RWPE2 (cell line): ENCODE measurements around the gene DFFB.

ENCODE experiments used
- ATAC-seq: fragments of 200-7000 bp; cut with Tn5 transposase; 3 replicates; pipeline ENCODE4 v1.9.1; 2021; ENCODE audit warnings: low read depth
- DNase-seq: peaks from one replicate; pipeline ENCODE4 v3.0.0-alpha.2; 2020; ENCODE audit warnings: low spot score
- H3K27ac ChIP-seq: fragments of 450-650 bp; 2 replicates; pipeline ENCODE4 v1.5.1; 2017; ENCODE audit warnings: mild to moderate bottlenecking; ENCODE audit not compliant: poor library complexity, severe bottlenecking
- H3K27me3 ChIP-seq: fragments of 250-450 bp; sonication (Bioruptor Pico); 2 replicates; pipeline ENCODE4 v1.5.1; 2021; ENCODE audit warnings: mild to moderate bottlenecking, moderate library complexity; ENCODE audit not compliant: insufficient read depth, poor library complexity, severe bottlenecking
- H3K36me3 ChIP-seq: fragments of 250-450 bp; sonication (Bioruptor Pico); 2 replicates; pipeline ENCODE4 v1.5.1; 2020; ENCODE audit warnings: low read depth, mild to moderate bottlenecking, moderate library complexity
- H3K4me1 ChIP-seq: fragments of 250-450 bp; sonication (Bioruptor Pico); 2 replicates; pipeline ENCODE4 v1.5.1; 2021; ENCODE audit warnings: mild to moderate bottlenecking, moderate library complexity; ENCODE audit not compliant: insufficient read depth, poor library complexity, severe bottlenecking
- H3K4me3 ChIP-seq: fragments of 250-450 bp; sonication (Bioruptor Pico); 2 replicates; pipeline ENCODE4 v1.5.1; 2021; ENCODE audit warnings: mild to moderate bottlenecking, moderate library complexity; ENCODE audit not compliant: severe bottlenecking
- H3K9me3 ChIP-seq: fragments of 250-450 bp; sonication (Bioruptor Pico); 2 replicates; pipeline ENCODE4 v1.5.1; 2021; ENCODE audit warnings: mild to moderate bottlenecking, moderate library complexity; ENCODE audit not compliant: severe bottlenecking
- TF ChIP-seq, protein P1 (sequence below): fragments of 450-650 bp; IDR thresholded peaks from one replicate; pipeline ENCODE4 v1.5.1; 2017; ENCODE audit warnings: mild to moderate bottlenecking, moderate library complexity; ENCODE audit not compliant: poor library complexity, severe bottlenecking

Gene DFFB

DNA sequence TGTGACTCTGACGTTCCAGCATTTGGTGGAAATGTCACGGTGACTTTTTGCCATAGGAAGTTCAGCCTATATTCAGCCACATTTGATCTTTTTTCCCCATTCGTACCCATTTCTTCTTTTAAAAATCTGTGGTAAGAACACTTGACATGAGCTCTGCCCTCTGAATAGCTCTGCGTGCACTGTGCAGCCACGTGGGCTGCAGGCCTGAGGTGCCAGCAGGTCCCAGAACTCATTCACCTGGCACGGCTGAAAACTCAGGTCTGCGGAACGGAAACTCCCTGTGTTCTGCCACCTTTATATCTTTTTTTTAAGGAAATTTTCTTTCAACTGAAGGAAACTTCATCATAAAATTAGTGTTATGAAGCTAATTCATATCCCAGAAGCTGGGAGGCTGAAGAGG, 28.9 kb upstream of the DFFB start:
- H3K27ac ChIP-seq: no peak overlapping the region
- TF ChIP-seq, protein P1, sequence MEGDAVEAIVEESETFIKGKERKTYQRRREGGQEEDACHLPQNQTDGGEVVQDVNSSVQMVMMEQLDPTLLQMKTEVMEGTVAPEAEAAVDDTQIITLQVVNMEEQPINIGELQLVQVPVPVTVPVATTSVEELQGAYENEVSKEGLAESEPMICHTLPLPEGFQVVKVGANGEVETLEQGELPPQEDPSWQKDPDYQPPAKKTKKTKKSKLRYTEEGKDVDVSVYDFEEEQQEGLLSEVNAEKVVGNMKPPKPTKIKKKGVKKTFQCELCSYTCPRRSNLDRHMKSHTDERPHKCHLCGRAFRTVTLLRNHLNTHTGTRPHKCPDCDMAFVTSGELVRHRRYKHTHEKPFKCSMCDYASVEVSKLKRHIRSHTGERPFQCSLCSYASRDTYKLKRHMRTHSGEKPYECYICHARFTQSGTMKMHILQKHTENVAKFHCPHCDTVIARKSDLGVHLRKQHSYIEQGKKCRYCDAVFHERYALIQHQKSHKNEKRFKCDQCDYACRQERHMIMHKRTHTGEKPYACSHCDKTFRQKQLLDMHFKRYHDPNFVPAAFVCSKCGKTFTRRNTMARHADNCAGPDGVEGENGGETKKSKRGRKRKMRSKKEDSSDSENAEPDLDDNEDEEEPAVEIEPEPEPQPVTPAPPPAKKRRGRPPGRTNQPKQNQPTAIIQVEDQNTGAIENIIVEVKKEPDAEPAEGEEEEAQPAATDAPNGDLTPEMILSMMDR: no peak
- H3K9me3 ChIP-seq: no peaks in the 10 kb centered on the region
- H3K36me3 ChIP-seq: peaks cover 45% of the 10 kb centered on the region
- ATAC-seq (no peak), DNase-seq (peak; percentile 1)
- H3K4me3 ChIP-seq: no peak overlapping the region
- no peaks in the 10 kb centered on the region for H3K4me1 ChIP-seq
- H3K27me3 ChIP-seq: no peaks in the 10 kb centered on the region

DNA sequence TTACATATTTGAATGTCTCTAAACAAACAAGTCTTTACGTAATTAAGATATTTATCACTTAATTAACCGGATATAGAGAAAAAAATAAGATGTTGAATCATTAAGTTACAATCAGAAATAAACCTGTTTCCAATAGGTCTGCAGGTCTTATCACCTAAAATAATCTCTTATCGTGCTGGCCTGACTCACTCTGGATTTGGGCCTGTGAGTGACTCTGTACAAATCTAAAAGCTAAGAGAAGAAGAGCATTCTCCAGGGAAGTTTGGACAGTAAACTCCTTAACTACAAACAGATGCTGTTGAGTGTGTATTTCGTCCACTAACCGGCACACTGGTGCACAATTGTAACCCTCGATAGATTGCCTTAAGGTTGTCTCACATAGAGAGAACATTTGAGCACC, 25.6 kb upstream of the DFFB start:
- H3K9me3 ChIP-seq: no peaks in the 10 kb centered on the region
- H3K27ac ChIP-seq: no peak overlapping the region
- TF ChIP-seq, protein P1: no peak
- no peaks in the 10 kb centered on the region for H3K4me1 ChIP-seq
- no peaks in the 10 kb centered on the region for H3K27me3 ChIP-seq
- no peak for DNase-seq
- no peak overlapping the region for H3K4me3 ChIP-seq
- ATAC-seq: no peak
- peaks cover 44% of the 10 kb centered on the region for H3K36me3 ChIP-seq

DNA sequence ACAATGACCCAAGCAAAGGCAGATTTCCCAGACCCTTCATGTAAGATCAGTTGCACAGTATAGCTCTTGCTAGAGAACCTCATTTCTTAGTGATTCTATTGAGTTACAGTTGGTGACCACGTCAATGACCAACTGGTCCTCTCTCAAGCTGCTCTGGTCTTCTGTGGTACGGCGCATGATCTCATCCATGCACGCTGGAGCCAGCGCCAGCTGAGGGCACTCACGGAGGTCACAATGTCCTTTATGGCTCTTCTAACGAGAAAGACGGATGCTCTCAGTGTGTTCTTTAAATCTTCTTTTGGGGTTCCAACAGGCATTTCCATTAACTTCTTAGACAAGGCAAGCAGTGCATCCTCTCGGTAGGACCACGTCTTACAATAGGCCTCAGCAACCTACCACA, 22.6 kb upstream of the DFFB start:
- H3K36me3 ChIP-seq: peaks cover 49% of the 10 kb centered on the region
- H3K4me1 ChIP-seq: no peaks in the 10 kb centered on the region
- H3K9me3 ChIP-seq: no peaks in the 10 kb centered on the region
- no peak overlapping the region for H3K4me3 ChIP-seq
- TF ChIP-seq, protein P1: no peak
- no peaks in the 10 kb centered on the region for H3K27me3 ChIP-seq
- ATAC-seq (no peak), DNase-seq (peak; percentile 6)
- no peak overlapping the region for H3K27ac ChIP-seq

DNA sequence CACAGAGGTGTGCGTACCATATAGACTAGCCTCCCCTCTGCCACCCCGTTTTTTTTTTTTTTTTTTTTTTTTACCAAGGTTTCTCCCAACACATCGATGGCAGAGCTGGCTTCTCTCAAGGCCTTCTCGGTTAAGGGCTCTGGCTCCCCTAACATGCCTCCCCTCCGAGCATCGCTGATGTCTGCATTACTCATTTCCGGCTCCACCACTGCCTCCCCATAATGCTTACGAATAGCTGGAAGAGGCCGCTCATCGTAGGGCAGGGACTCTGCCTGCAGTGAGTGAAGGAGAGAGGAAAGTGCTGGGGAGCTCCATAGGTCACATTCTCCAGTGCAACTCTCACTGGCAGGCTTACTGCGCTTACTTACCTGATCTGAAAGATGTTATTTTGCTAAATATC, 20.9 kb upstream of the DFFB start:
- Histone ChIP-seq H3K36me3 (peaks cover 37% of the 10 kb centered on the region), H3K4me1 (no peaks in the 10 kb centered on the region), H3K27ac (no peak overlapping the region), H3K9me3 (no peaks in the 10 kb centered on the region), H3K27me3 (no peaks in the 10 kb centered on the region), H3K4me3 (no peak overlapping the region)
- ATAC-seq: no peak
- DNase-seq: peak; percentile 9
- TF ChIP-seq, protein P1: no peak

DNA sequence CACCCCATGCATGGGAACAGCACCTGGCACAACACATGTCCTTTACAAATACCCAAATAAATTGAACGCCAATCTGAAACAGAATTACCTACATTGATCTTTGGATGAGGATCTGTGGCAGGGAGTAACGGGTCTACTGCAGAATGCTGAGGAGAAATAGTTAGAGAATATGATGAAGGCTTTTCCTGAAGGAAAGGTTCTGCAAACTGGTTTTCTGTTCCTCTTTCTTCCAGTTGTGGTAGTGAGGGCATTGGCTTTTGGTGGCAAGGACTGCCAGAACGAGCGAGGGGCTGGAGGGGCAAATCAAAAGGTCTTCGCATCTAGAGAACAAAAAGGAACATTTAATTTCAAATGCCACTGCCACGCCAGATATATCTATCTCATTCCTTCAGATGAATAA, 20.1 kb upstream of the DFFB start:
- Histone ChIP-seq H3K4me3 (no peak overlapping the region), H3K9me3 (no peaks in the 10 kb centered on the region), H3K27ac (no peak overlapping the region), H3K27me3 (no peaks in the 10 kb centered on the region), H3K36me3 (peaks cover 34% of the 10 kb centered on the region), H3K4me1 (no peaks in the 10 kb centered on the region)
- TF ChIP-seq, protein P1: no peak
- ATAC-seq: no peak
- no peak for DNase-seq
